Measurements from ENCODE around the gene EPB41L2. TPM values are rescaled to one million over a fixed set of nuclear protein-coding genes. Genes with fewer than 3 reads are reported as not detected.

EPB41L2 gene
- total RNA-seq, 1 experiment from 2014 or later = 199 TPM

DNA sequence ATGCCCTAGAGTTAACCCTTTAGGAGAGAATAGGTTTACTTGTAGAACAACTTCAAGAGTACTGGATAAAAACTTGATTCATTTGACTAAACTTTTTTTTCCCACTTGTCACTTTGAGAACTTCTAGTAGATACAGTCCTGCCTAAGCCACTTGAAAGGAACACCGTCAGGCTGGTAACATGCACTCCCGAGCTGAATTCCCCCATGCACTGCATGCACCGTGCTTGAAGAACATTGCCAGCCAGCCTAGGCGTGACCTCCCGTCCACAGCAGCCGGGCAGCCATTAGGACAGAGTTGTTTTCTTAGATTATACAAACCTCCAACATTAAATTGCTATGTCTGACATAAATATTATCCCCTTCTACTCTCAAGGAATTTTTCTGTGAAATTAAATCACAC lies 183.2 kb downstream of the EPB41L2 start:
- BruUV-seq (replicated peaks) = no TSS peak
- Histone ChIP-seq H3K4me1 (ENCODE audit: control insufficient read depth, insufficient read depth, low read length) (no peaks in the 10 kb centered on the region), H3K27ac (ENCODE audit: low read length) (no peak overlapping the region), H3K36me3 (ENCODE audit: control insufficient read depth, insufficient read depth, low read length) (no peaks in the 10 kb centered on the region; the same call in 1 of the 2 replicates), H3K4me3 (ENCODE audit: low read depth in 2 of 2, low read length in 2 of 2) (no peak overlapping the region), H3K9me3 (ENCODE audit: control insufficient read depth, insufficient read depth, low read depth, low read length) (no peaks in the 10 kb centered on the region), H3K27me3 (ENCODE audit: control insufficient read depth, insufficient read depth, low read length) (no peaks in the 10 kb centered on the region)
- TF ChIP-seq, protein P1, sequence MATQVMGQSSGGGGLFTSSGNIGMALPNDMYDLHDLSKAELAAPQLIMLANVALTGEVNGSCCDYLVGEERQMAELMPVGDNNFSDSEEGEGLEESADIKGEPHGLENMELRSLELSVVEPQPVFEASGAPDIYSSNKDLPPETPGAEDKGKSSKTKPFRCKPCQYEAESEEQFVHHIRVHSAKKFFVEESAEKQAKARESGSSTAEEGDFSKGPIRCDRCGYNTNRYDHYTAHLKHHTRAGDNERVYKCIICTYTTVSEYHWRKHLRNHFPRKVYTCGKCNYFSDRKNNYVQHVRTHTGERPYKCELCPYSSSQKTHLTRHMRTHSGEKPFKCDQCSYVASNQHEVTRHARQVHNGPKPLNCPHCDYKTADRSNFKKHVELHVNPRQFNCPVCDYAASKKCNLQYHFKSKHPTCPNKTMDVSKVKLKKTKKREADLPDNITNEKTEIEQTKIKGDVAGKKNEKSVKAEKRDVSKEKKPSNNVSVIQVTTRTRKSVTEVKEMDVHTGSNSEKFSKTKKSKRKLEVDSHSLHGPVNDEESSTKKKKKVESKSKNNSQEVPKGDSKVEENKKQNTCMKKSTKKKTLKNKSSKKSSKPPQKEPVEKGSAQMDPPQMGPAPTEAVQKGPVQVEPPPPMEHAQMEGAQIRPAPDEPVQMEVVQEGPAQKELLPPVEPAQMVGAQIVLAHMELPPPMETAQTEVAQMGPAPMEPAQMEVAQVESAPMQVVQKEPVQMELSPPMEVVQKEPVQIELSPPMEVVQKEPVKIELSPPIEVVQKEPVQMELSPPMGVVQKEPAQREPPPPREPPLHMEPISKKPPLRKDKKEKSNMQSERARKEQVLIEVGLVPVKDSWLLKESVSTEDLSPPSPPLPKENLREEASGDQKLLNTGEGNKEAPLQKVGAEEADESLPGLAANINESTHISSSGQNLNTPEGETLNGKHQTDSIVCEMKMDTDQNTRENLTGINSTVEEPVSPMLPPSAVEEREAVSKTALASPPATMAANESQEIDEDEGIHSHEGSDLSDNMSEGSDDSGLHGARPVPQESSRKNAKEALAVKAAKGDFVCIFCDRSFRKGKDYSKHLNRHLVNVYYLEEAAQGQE (IDR thresholded peaks at IDR 0.05; ENCODE audit: insufficient read depth in 1 of 2, low read depth in 2 of 2, low read length in 1 of 2) = no peak
- no peak for TF ChIP-seq CTCF (IDR thresholded peaks at IDR 0.05)
- no peak for TF ChIP-seq POLR2AphosphoS5 (IDR thresholded peaks at IDR 0.05; ENCODE audit: low read depth, low read length)
- TF ChIP-seq TCF7L2 (IDR thresholded peaks at IDR 0.05; ENCODE audit: low read depth, low read length) = no peak
- TF ChIP-seq SIN3A (IDR thresholded peaks at IDR 0.05; ENCODE audit: borderline replicate concordance, insufficient read depth, low read depth, low read length) = no peak
- intact Hi-C loops (cut with micrococcal nuclease; ENCODE audit: unreplicated experiment) = loop anchor here (10.0 kb wide), 1 partner anchor 745 kb away; the partner anchor contains the start of gene MED23
- CTCF ChIA-PET = no interaction called here
- in situ Hi-C loops (cut with HindIII; ENCODE audit: low pct_unique_long_range_greater_than_20kb, low sequenced_read_pairs) = no loop called here
- POLR2A ChIA-PET = no interaction called here
- DNase-seq (ENCODE audit: low read depth, low spot score) = no peak
- no peak for ATAC-seq

DNA sequence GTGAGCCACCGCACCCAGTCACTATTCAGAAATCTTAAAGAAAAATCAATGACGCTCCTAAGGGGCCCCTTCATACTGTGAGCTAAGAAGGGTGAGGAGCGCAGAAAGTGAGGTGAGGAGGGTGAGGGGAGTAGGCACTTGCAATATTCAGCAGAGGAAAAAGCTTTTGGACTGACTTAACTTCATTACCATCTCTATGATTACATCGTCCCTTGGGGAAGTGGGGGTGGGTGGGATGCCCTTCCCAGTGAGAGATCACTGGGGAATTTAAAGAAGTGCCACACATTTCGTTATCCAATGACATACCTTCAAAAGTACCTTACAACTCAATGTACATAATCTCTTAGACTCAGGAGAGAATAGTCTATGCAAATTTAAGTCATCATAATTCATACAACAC lies 189.3 kb downstream of the EPB41L2 start:
- CTCF ChIA-PET = no interaction called here
- Histone ChIP-seq H3K9me3 (ENCODE audit: control insufficient read depth, insufficient read depth, low read depth, low read length) (no peaks in the 10 kb centered on the region), H3K36me3 (ENCODE audit: control insufficient read depth, insufficient read depth, low read length) (peaks cover 3% of the 10 kb centered on the region), H3K27me3 (ENCODE audit: control insufficient read depth, insufficient read depth, low read length) (no peaks in the 10 kb centered on the region), H3K4me3 (ENCODE audit: low read depth in 2 of 2, low read length in 2 of 2) (no peak overlapping the region), H3K27ac (ENCODE audit: low read length) (no peak overlapping the region), H3K4me1 (ENCODE audit: control insufficient read depth, insufficient read depth, low read length) (no peaks in the 10 kb centered on the region)
- in situ Hi-C loops (cut with HindIII; ENCODE audit: low pct_unique_long_range_greater_than_20kb, low sequenced_read_pairs) = no loop called here
- intact Hi-C loops (cut with micrococcal nuclease; ENCODE audit: unreplicated experiment) = loop anchor here (5.0 to 10.0 kb wide), 2 partner anchors 551 to 751 kb away; partner anchors contain the start of gene MED23
- DNase-seq (ENCODE audit: low read depth, low spot score) (no peak), ATAC-seq (no peak)
- TF ChIP-seq TCF7L2 (IDR thresholded peaks at IDR 0.05; ENCODE audit: low read depth, low read length) (no peak), CTCF (IDR thresholded peaks at IDR 0.05) (no peak), POLR2AphosphoS5 (IDR thresholded peaks at IDR 0.05; ENCODE audit: low read depth, low read length) (no peak), SIN3A (IDR thresholded peaks at IDR 0.05; ENCODE audit: borderline replicate concordance, insufficient read depth, low read depth, low read length) (no peak)
- TF ChIP-seq, protein P1 (IDR thresholded peaks at IDR 0.05; ENCODE audit: insufficient read depth in 1 of 2, low read depth in 2 of 2, low read length in 1 of 2) = no peak
- no TSS peak for BruUV-seq (replicated peaks)
- POLR2A ChIA-PET = no interaction called here
